Osteoblast (primary cell): ENCODE measurements around the gene NSMCE1. TPM values are rescaled to one million over a fixed set of nuclear protein-coding genes. Genes with fewer than 3 reads are reported as not detected.
"Not testable (repeated sequence)": the region's sequence is repeated elsewhere in the genome, so short reads cannot be mapped to it uniquely, and the experiment has no call there.

Experiments
- DNase-seq: peaks from one replicate; pipeline ENCODE4 v3.0.0; 2011; ENCODE audit warnings: low spot score, mixed read lengths; ENCODE audit not compliant: insufficient read length; ENCODE audit errors: missing footprints
- H2AFZ ChIP-seq: 2 replicates; pipeline ENCODE4 v1.6.0; 2011; ENCODE audit warnings: mild to moderate bottlenecking, low read length
- H3K27ac ChIP-seq: 2 replicates; pipeline ENCODE4 v1.5.1; 2011; ENCODE audit warnings: mild to moderate bottlenecking, low read depth, low read length, moderate library complexity
- H3K27me3 ChIP-seq: 2 replicates; pipeline ENCODE4 v1.6.0; 2012; ENCODE audit warnings: mild to moderate bottlenecking, control low read depth, inconsistent platforms, low read length, moderate library complexity; ENCODE audit not compliant: insufficient read depth
- H3K36me3 ChIP-seq: 2 replicates; pipeline ENCODE4 v1.5.1; 2011; ENCODE audit warnings: mild to moderate bottlenecking, low read length, control low read depth, moderate library complexity; ENCODE audit not compliant: insufficient read depth
- H3K4me1 ChIP-seq: 2 replicates; pipeline ENCODE4 v1.5.1; 2011; ENCODE audit warnings: mild to moderate bottlenecking, low read length, control low read depth, moderate library complexity; ENCODE audit not compliant: insufficient read depth
- H3K4me2 ChIP-seq: 2 replicates; pipeline ENCODE4 v1.6.0; 2011; ENCODE audit warnings: mild to moderate bottlenecking, low read length; ENCODE audit not compliant: insufficient read depth
- H3K4me3 ChIP-seq: fragments of 200-600 bp; sonication (generic); 3 replicates; pipeline ENCODE4 v1.5.1; 2012; ENCODE audit warnings: mild to moderate bottlenecking, low read length, inconsistent platforms; ENCODE audit not compliant: insufficient read depth
- H3K79me2 ChIP-seq: 2 replicates; pipeline ENCODE4 v1.6.0; 2012; ENCODE audit warnings: mild to moderate bottlenecking, low read length, control low read depth, inconsistent platforms; ENCODE audit not compliant: insufficient read depth
- H3K9me3 ChIP-seq: 2 replicates; pipeline ENCODE4 v1.5.1; 2011; ENCODE audit warnings: low read depth, low read length, control low read depth
- H4K20me1 ChIP-seq: 2 replicates; pipeline ENCODE4 v1.6.0; 2012; ENCODE audit warnings: mild to moderate bottlenecking, low read length, control low read depth; ENCODE audit not compliant: insufficient read depth
- total RNA-seq: library from RNA; depleted of rRNA; stranded (reverse); fragments of >200 nt; gene quantifications from 2 replicates; pipeline ENCODE4 v1.2.3, GENCODE V29; 2012
- TF ChIP-seq, protein P1 (sequence below): IDR thresholded peaks from 2 replicates; pipeline ENCODE4 v1.5.1; 2011; ENCODE audit warnings: mild to moderate bottlenecking, low read depth, low read length, moderate library complexity; ENCODE audit errors: extremely low read depth

The NSMCE1 gene
- total RNA-seq, 1 donor, result 57.9 TPM

DNA sequence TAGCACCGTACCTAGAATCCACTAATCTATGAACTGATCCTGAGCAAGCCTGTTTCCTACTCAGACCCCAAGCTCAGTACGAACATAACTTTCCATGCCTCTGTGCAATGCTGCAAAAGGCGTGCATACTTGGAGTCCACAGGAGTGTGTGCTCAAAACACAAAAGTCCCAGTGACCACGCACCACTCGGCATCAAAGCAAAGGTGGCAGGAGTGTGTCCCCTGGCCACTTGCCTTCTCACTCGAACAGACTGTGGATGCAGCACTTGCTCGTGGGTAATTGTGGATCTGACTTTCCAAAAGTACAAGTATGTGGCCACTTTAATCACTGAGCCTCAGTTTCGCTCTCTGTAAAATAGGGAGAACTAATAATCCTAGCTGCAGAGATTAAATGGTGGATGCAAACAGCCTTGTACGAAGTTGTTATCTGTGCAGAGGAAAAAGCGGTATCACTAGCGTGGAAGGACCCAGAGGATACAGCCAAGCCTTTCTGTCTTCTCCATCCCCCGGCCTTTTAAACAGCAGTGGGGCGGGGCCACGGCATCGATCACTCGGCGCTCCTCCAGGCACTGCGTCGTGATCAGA lies 65.6 kb downstream of the NSMCE1 start:
- TF ChIP-seq, protein P1, sequence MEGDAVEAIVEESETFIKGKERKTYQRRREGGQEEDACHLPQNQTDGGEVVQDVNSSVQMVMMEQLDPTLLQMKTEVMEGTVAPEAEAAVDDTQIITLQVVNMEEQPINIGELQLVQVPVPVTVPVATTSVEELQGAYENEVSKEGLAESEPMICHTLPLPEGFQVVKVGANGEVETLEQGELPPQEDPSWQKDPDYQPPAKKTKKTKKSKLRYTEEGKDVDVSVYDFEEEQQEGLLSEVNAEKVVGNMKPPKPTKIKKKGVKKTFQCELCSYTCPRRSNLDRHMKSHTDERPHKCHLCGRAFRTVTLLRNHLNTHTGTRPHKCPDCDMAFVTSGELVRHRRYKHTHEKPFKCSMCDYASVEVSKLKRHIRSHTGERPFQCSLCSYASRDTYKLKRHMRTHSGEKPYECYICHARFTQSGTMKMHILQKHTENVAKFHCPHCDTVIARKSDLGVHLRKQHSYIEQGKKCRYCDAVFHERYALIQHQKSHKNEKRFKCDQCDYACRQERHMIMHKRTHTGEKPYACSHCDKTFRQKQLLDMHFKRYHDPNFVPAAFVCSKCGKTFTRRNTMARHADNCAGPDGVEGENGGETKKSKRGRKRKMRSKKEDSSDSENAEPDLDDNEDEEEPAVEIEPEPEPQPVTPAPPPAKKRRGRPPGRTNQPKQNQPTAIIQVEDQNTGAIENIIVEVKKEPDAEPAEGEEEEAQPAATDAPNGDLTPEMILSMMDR, result no peak
- H3K9me3 ChIP-seq, result no peaks in the 10 kb centered on the region
- peak overlapping the region; percentile 100 for H2AFZ ChIP-seq
- peak overlapping the region; percentile 96 for H3K4me2 ChIP-seq
- H3K27me3 ChIP-seq, result no peaks in the 10 kb centered on the region
- H3K36me3 ChIP-seq, result no peaks in the 10 kb centered on the region
- H3K4me1 ChIP-seq, result peaks cover 13% of the 10 kb centered on the region
- peaks cover 10% of the 10 kb centered on the region for H3K79me2 ChIP-seq
- H3K27ac ChIP-seq, result peak overlapping the region; percentile 100
- H3K4me3 ChIP-seq, result peak overlapping the region; percentile 99
- peak; percentile 92 for DNase-seq
- no peaks in the 10 kb centered on the region for H4K20me1 ChIP-seq

DNA sequence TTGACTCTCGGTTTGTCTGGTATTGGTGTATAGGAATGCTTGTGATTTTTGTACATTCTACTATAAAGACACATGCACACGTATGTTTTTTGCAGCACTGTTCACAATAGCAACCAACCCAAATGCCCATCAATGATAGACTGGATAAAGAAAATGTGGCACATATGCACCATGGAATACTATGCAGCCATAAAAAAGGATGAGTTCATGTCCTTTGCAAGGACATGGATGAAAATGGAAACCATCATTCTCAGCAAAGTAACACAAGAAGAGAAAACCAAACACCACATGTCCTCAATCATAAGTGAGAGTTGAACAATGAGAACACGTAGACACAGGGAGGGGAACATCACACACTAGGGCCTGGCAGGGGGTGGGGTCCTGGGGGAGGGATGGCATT lies 67.7 kb downstream of the NSMCE1 start:
- not testable (repeated sequence) for H2AFZ ChIP-seq, H3K79me2 ChIP-seq, H3K4me2 ChIP-seq, H3K4me3 ChIP-seq, H3K36me3 ChIP-seq, DNase-seq, H3K9me3 ChIP-seq, H4K20me1 ChIP-seq, H3K27me3 ChIP-seq, H3K27ac ChIP-seq
- H3K4me1 ChIP-seq, result peaks cover 13% of the 10 kb centered on the region

DNA sequence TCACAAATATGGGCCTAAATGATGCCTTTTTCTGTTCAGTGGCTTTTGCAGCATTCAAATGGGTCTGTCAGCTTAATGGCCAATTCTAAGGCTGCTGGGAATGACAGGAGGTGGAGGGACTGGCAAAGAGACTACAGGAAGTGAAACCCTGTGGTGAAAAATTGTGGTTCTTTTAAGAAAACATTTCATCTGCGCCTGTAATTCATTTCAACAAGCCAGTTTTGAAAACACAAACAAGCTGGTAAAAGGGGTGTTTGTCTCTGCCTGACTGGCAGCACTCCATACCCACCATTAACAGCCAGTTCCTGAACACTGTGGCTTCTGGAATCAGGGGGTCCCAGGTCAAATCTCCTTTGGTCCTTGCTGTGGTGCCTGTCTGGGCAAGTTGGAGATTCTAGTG lies 68.8 kb downstream of the NSMCE1 start:
- no peaks in the 10 kb centered on the region for H3K9me3 ChIP-seq
- peak overlapping the region; percentile 67 for H2AFZ ChIP-seq
- peaks cover 6% of the 10 kb centered on the region for H3K79me2 ChIP-seq
- H3K4me2 ChIP-seq, result no peak overlapping the region
- no peak overlapping the region for H3K4me3 ChIP-seq
- peaks cover 7% of the 10 kb centered on the region for H3K27me3 ChIP-seq
- H3K36me3 ChIP-seq, result no peaks in the 10 kb centered on the region
- peaks cover 13% of the 10 kb centered on the region for H3K4me1 ChIP-seq
- H4K20me1 ChIP-seq, result no peaks in the 10 kb centered on the region
- no peak for DNase-seq
- no peak overlapping the region for H3K27ac ChIP-seq
- TF ChIP-seq, protein P1, result no peak

DNA sequence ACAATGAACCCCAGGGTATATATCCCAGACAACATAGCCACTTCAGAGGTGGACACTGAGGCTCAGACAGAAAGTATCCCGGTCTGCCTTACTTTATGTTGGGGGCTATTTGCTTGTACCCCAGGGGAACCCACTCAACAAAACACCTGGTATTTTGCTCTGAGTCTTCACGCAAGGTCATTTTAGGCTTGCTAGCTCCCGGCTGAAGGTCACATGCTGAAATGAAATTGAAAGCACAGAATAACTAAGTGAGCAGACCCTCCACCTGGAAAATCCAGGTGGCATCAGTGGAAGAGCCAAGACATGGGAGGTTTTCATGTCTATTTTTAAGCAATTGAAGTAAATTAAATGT lies 69.4 kb downstream of the NSMCE1 start:
- Histone ChIP-seq H4K20me1 (no peaks in the 10 kb centered on the region), H3K9me3 (no peaks in the 10 kb centered on the region), H3K4me3 (no peak overlapping the region), H3K79me2 (peaks cover 2% of the 10 kb centered on the region), H2AFZ (no peak overlapping the region), H3K4me2 (no peak overlapping the region), H3K27me3 (peaks cover 7% of the 10 kb centered on the region), H3K36me3 (no peaks in the 10 kb centered on the region), H3K27ac (no peak overlapping the region), H3K4me1 (peaks cover 9% of the 10 kb centered on the region)
- DNase-seq, result no peak
- TF ChIP-seq, protein P1, result no peak
